NCI-H446 (cell line): ENCODE measurements around the gene TMSB10.
"Not testable (repeated sequence)": the region's sequence is repeated elsewhere in the genome, so short reads cannot be mapped to it uniquely, and the experiment has no call there.

Source experiments
- DNase-seq, 2 experiments: peaks; one replicate each; lab custom pipeline; 2025; lab: John Stamatoyannopoulos, UW

TMSB10 gene

DNA sequence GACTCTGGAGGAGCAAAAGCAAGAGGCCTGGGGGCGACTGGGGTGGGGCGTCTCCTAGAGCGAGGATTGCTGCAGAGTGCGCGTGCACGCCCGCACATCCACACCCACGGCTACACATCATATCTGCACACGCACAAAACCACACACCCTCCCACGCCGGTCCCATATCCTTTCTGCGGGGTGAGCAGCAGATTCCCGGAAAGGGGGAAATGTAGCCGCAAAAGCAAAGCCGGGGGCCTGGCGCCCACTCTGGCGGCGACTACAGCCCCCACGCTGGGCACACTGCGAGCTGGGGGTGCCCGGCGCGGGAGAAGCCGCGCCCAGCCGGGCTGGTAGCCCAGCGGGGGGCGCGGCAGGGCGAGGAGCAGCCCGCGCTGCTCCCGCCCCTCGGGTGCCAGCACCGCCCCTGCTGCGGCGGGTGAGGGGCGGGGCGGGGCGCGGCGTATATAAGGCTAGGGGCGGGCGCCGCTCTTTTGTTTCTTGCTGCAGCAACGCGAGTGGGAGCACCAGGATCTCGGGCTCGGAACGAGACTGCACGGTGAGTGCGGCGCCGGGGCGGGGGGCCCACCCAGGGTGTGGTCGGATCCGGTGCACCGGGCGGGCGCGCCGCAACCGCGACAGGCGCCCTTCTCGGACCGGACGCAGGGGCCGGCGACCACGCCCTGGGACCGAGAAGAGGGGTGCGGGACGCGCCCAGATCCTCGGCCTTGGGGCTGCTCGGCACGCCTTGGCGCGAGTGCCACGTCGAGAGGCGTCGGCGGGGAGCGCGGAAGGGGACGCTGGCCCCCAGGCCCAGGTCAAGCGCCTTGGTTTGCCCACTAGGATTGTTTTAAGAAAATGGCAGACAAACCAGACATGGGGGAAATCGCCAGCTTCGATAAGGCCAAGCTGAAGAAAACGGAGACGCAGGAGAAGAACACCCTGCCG lies at the start of gene TMSB10:
TSS of gene TMSB10 (plus strand) at position 476 of the 927 bp plus-strand sequence.
- DNase-seq = peak; percentile 25 to 91

DNA sequence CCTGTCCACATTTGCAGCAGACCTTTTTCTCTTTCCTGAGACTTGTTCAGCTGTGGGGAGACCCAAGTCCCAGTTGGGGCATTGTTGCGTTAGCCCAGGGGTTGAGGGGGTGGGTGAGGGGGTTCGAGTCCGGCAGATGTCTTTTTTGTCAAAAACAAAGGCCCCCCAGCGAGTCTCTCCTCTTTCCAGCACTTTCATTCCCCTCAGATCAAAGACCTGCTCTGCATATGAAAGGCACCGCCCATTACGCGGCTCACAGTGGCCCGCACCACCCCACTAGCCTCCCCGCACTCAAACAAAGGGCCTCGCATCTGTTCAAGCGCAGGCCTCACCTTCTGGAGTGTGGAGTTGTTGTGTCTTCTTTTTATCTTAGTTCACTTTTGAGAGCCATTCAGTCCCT lies 49.7 kb upstream of the TMSB10 start:
- DNase-seq = no peak

DNA sequence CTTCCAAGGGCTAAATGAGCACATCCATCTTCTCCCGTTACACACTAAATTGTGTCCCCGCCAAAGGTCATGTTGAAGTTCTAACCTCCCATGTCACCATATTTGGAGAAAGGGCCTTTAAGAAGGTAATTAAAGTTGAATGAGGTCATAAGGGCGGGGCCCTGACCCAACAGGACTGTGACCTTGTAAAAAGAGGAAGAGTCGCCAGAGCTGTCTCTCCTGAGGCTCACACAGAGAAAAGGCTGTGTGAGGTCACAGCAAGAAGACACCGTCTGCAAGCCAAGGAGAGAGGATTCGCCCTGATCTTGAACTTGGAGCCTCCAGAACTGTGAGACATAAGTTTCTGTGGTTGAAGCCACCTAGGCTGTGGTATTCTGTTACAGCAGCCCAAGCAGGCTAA lies 48.7 kb upstream of the TMSB10 start:
- DNase-seq = no peak

DNA sequence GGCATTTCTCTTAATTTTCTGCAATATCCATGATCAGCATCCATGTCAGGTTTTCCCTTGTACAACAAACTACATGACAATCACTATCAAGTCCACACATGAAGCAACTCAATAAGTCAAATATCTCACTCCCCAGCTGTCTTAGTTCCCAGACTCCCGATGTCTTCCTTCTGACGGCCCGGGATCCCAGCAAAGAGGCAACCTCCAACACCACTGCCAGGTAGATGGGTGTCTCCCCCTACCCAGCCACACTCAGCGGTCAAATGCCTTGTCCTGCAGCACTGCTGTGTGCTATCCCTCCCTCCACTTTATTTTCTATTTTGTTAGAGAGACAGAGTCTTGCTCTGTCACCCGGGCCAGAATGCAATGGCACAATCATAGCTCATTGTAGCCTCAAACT lies 47.9 kb upstream of the TMSB10 start:
- DNase-seq = no peak

DNA sequence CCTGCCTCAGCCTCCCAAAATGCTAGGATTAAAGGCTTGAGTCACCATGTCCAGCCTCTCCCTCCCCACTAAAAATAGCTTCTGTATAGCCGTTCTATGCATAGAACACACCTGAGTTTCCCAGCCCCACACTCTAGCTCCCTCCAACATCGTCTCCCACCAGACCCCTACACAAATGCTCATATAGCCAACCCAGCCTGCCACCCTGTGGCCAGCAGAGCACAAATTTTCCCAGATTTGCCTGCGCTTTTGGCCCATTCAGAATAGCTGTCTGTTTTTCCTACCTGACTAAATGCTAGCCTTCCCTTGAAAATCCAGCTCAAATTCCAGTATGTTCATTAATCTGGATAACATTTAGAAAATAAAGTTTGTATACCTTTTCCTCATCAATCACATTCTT lies 47.3 kb upstream of the TMSB10 start:
- DNase-seq = no peak

DNA sequence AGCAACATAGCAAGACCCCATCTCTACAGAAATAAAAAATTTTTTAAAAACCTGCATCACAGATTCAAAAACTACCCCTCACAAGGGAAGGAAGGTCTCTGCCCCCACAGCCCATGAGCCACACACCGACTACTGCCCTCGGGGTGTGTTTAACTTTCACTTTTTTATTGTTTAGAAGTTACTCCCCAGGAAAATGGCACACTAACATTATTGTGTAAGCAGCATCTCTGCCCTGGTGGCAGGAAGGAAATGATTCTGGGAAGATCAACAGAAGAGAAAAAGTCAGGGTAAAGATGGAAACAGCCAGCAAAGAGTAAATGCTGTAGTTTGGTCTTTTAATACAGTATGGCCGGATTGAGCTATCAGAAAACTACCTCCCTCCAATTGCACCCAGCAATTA lies 46.5 kb upstream of the TMSB10 start:
- DNase-seq = no peak

DNA sequence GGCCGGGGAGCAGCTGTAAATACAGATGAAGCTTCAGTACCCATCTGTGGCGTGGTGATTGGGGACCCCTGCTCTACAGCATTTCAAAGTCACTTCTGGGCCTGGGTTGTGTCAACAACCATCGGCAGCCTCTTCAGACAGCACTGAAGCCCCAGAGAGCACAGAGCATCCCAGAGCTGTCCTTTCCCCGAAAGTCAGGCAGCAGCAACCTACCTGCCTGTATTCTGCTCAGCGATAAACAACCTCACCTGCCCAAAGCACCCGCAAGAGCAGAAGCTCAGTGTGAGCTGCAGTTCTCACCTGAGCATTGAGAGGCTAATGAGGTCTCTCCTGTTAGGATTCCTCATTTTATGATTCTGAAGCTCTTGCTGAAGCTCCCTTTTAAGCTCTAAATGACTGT lies 43.9 kb upstream of the TMSB10 start:
- no peak for DNase-seq

DNA sequence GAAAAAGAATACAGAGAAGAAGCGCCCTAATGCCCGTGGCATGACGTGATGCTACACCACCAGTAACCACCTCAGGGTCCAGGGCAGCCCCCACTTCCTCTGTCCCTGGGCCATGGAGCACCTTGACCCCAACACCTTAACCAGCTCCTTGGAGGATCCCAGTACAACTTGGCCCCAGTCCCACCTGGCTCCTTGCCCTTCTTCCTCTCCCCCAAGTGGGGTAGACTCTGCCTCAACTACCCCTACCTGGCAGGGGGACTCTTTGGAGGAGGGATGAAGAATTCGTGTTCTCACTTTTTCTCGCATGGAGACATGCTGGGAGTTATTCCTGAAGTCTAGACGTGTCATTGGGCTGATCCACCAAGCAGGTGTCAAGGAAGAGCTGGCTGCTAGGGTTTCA lies 43.5 kb upstream of the TMSB10 start:
- no peak for DNase-seq

DNA sequence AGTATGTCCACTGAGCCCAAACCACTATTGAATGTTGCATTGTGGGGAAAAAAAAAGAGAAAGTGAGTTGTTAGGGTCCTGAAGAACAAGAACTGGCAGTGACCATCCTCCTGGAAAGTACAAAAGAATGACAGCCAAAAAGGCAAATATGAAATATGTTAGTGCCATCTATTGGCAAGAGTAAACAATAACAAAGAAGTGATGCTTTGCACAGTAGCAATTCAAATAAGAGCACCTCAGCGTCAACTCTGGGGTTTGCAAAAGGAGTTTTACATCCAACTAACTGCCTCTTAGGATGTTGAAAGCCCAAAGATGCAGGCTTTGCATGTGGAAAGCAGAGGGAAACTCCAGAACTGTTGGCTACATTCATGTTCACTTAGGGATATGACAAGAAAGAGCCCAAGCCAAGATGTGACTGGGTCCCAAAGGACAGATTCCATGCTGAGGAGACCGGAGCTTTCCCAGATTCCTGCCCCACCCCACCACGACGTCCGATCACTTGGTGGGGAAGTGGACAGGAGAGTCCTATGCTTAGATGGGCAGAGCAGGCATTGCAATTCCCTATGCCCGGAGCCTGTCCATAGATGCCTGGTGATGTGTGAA lies 40.2 kb upstream of the TMSB10 start:
- DNase-seq = peak in 1 of 2 experiments; percentile 14

DNA sequence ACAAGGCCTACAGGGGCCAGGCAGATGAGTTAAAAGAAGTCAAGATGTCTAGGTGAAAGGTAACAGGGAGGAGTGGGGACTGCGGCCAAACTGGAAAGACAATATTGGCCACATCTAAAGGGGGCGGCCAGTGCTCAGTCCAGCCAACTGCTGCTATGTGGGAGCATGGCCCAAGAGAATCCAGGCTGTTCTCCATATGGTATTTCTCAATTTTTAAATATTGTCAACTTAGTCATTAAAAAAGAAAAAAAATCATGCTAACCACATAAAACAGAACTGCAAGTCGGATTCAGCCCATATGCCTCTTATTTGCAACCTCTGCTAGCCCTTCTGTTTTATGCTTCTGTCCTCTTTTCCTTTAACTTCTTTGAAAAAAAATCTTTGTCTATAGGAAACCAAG lies 39.3 kb upstream of the TMSB10 start:
- no peak for DNase-seq

DNA sequence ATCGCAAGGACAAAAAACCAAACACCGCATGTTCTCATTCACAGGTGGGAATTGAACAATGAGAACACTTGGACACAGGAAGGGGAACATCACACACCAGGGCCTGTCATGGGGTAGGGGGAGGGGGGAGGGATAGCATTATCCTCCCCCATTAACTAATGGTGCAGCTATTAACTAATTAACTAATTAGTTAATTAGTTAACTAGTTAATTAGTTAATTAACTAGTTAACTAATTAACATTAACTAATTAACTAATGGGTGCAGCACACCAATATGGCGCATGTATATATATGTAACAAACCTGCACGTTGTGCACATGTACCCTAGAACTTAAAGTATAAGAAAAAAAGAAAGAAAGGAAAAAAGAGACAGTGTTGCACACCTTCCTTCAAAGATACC lies 37.1 kb upstream of the TMSB10 start:
- DNase-seq = not testable (repeated sequence)

DNA sequence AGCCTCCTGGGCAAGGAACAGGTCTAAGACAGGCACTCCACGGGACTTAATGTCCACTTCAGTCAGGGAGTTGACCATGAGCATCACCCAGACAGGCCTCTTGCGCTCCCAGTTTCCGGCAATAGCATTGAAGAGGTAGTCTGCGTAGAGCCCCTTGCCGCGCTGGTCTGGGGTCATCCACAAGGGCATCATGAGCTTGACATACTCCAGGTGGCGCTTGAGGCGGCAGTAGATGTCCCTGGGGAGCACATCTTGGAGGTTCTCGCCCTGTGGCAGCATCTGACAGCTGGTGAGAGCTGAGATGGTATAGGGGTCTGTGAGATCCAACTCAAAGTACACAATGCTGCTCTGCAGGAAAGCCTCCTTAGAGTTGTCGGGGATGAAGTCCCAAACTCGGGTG lies 35.1 kb upstream of the TMSB10 start:
- no peak for DNase-seq

DNA sequence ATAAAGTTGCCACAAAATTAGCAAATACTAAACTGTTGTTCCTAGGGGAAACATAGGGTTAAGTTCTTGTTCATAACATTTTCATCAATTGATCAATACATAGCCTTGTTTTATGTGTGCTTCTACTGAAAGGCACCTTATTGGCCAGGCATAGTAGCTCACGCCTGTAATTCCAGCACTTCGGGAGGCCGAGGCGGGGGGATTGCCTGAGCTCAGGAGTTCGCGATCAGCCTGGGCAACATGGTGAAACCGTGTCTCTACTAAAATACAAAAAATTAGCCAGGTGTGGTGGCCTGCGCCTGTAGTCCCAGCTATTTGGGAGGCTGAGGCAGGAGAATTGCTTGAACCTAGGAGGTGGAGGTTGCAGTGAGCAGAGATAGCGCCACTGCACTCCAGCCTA lies 32.8 kb upstream of the TMSB10 start:
- DNase-seq = not testable (repeated sequence)

DNA sequence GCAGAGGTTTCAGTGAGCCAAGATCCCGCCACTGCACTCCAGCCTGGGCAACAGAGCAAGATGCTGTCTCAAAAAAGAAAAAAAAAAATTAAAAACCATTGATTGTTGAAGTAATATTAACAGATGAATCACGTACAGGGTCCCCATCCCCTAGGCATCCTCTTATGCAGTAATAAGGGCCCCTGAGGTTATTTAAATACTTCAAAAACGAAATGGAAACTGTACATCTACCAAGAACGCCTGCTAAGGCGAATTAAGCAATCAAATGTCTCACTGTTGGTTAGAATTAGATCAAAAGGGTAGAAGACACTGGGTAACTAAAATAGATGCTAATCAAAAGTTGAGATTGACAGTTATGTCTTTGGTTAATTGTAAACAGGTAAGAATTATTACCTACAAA lies 32.1 kb upstream of the TMSB10 start:
- DNase-seq = no peak

DNA sequence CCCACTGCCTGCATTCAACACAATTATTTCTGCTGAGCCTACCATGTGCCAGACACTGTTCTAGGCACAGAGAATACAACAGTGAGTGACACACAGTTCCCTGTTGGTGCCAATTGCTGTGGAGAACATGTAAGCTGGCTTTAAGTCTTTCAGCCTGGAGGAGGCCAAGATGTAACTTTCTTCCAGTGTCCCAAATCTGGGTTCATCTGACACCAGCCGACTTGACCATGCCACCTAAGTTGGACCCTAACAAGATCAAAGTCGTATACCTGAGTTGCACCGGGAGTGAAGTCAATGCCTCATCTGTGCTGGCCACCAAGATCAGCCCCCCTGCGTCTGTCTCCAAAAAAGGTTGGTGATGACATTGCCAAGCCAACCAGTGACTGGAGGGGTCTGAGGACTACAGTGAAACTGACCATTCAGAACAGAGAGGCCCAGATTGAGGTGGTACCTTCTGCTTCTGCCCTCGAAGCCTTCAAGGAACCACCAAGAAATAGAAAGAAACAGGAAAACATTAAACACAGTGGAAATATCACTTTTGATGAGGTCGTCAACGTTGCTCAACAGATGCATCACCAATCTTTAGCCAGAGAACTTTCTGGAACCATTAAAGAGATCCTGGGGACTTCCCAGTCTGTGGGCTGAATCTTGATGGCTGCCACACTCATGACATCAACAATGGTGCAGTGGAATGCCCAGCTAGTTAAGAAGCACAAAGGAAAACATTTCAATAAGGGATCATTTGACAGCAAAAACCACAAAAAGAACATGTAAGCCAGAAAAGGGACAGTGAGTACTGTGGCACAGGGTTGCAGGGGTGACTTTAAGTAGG lies 30.9 kb upstream of the TMSB10 start:
- DNase-seq = no peak

DNA sequence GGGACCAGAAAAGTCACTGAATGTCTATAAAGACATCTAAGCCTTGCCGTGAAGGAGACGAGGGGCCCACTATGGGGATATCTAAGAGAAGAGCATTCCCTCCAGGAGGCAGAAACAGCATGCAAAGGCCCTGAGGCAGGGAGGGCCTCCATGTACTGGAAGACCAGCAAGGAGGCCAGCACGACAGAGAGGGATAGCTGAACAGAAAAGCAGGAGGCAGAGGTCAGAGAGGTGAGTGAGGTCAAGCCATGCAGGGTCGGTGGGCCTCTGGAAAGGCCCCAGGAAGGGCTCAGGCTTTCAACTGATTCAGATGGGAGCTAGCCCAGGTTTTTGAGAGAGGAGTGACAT lies 30.3 kb upstream of the TMSB10 start:
- DNase-seq = no peak

DNA sequence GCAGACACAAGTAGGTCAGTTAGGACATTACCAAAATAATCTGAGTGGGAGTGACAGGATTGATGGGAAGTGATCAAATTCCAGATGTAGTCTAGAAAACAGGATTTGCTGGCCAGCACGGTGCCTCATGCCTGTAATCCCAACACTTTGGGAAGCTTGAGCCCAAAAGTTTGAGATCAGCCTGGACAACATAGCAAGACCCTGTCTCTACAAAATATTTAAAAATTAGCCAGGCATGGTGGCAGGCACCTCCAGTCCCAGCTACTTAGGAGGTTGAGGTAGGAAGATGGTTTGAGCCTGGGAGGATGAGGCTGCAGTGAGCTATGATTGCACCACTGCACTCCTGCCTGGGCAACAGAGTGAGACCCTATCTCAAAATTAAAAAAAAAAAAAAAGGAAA lies 29.8 kb upstream of the TMSB10 start:
- DNase-seq = not testable (repeated sequence)

DNA sequence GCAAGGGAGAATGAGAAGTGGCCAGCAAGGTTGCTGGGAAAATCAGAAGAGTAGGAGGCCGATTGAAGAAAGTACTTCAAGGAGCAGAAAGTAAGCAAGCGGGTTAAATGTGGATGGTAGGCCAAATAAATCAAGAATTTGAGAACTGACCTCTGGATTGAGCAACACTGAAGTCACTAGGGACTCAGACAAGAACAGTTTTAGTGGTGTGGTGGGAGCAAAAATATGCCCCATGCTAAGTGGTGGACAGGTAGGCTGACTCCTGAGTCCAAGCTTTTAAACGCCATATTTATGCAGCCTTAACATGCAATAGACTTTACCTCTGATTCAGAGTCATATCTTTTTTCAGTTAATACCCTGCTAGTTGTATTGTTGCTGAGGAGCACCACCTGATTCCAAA lies 29.1 kb upstream of the TMSB10 start:
- DNase-seq = no peak

DNA sequence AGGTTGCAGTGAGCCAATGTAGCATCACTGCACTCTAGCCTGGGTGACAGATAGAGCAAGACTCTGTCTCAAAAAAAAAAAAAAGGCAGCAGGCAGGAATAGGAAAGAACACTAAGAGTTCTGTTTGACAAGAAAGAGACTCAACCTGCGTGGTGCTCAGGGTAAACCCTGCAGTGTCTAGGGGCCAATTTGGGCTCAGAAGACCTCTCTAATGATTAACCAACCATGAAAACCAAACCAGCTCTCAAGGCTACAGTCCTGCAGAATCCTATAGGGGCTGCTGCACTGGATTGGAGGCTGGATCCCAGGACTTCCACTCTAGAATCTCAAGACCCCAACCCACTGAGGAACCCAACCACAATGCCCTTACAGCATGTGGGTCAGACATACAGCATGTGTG lies 27.0 kb upstream of the TMSB10 start:
- no peak for DNase-seq

DNA sequence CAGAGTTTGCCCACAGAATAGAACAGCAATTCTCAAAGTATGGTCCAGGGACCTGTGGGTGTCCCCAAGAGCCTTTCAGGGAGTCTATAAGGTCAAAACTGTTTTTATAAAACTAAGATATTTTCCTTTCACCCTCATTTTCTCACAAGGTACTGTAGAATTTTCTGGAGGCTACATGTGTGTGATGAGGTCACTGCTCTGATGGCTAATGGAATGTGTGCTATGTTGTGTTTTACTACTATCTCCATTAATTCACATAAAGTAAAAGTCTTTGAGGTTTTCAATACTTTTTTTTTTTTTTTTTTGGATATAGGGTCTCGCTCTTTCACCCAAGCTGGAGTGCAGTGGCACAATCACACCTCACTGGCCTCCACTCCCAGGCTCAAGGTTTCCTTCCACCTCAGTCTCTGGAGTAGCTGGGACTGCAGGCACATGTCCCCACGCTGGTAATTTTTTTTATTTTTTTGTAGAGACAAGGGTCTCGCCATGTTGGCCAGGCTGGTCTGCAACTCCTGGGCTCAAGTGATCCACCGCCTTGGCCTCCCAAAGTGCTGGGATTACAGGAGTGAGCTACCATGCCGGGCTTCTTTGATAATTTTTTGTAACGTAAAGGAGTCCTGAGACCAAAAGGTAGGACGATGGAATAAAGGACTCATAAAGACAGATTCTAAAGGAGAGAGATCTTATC lies 26.4 kb upstream of the TMSB10 start:
- no peak for DNase-seq

DNA sequence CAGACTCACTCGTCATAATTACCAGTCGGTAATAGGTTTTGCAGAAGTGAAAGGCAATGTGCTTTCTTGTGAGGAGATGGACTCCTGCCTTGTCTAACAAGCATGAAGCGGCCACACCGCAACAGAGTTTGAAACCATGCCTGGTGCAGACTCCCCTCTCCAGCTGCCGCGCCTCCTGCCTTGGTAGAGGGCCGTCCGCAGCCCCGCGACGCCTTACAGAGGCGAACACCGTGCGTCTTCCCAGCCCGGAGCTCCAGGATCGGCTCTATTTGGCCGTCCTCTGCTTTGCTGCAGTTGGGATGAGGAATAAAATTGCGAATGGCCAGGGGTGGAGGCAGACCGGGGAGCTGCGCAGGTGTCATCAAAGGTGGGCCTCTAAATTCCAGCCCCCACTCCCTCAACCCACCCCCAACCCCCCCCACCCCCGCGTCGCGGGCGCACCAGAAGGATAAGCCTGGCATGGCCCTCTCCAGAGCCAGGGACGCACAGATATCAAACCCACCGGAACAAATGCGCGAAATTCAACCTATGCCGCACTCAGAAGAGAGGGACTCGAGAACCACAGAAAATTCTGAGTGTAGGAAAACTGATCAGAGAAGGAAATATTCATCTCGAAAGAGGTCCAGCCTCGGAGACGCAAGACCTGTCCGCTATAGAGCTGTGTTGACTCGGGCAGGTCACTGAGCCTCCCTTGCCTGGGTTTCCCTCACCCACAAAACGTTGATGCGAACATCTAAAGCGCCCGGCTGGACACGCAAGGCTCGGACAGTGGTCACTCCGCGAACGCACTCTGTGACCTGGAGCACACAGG lies 25.7 kb upstream of the TMSB10 start:
- no peak for DNase-seq

DNA sequence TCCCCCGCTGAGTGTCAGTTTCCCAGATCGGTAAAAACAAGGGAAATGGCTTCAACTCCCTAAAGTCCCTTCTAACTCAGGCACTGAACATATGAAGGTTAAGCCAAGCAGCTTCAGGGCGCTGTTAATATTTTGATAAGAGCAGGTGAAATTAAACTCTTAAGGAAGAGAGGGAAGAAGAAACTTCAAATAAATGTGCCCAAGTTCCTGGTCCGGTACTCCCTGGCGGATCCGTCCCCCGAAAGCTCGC lies 25.1 kb upstream of the TMSB10 start:
- DNase-seq = no peak
